ENCODE measurements around the gene CD300LG. TPM values are rescaled to one million over a fixed set of nuclear protein-coding genes. Genes with fewer than 3 reads are reported as not detected.

The CD300LG gene
- total RNA-seq, 2 experiments from 2014 or later: not detected

DNA sequence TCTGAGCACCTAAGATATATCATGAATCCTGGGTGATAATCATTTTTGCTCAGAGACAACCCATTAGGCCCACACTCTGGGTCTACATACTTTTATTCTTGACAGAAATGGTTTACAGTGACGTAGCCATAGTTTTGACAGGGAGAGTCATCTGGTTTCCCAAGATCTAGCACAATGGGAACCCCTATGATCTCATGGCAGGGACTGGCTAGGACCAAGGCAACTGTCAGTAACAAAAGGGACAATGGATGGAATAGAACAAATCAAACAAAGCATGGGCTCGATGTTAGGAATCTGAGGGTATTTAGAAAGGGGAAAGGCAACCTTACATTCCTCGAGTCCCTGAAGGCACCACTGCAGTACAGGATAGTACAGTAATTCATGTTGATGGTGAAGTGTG lies 46.2 kb upstream of the CD300LG start:
- no peaks in the 10 kb centered on the region for H3K4me1 ChIP-seq (ENCODE audit: insufficient read depth, low read length, poor library complexity, severe bottlenecking)
- H3K79me2 ChIP-seq (ENCODE audit: insufficient read depth, low read depth, low read length): no peaks in the 10 kb centered on the region
- no TSS peak for BruUV-seq (replicated peaks)
- ChIA-PET CTCF (ENCODE audit: unreplicated experiment) (no interaction called here), POLR2A (no interaction called here)
- H2AFZ ChIP-seq (ENCODE audit: low read length): no peak overlapping the region
- TF ChIP-seq, protein P1, sequence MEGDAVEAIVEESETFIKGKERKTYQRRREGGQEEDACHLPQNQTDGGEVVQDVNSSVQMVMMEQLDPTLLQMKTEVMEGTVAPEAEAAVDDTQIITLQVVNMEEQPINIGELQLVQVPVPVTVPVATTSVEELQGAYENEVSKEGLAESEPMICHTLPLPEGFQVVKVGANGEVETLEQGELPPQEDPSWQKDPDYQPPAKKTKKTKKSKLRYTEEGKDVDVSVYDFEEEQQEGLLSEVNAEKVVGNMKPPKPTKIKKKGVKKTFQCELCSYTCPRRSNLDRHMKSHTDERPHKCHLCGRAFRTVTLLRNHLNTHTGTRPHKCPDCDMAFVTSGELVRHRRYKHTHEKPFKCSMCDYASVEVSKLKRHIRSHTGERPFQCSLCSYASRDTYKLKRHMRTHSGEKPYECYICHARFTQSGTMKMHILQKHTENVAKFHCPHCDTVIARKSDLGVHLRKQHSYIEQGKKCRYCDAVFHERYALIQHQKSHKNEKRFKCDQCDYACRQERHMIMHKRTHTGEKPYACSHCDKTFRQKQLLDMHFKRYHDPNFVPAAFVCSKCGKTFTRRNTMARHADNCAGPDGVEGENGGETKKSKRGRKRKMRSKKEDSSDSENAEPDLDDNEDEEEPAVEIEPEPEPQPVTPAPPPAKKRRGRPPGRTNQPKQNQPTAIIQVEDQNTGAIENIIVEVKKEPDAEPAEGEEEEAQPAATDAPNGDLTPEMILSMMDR (conservative IDR thresholded peaks at IDR 0.05; ENCODE audit: low read length): no peak
- H4K20me1 ChIP-seq (ENCODE audit: insufficient read depth, low read length): no peaks in the 10 kb centered on the region
- H3K9me2 ChIP-seq (ENCODE audit: insufficient read depth, low read length): no peaks in the 10 kb centered on the region
- no peak overlapping the region for H3K27ac ChIP-seq (ENCODE audit: low read depth, low read length, poor library complexity, severe bottlenecking)
- no peaks in the 10 kb centered on the region for H3K36me3 ChIP-seq (ENCODE audit: insufficient read depth, low read length)
- no peak overlapping the region for H3K4me3 ChIP-seq (ENCODE audit: low read depth, low read length, poor library complexity, severe bottlenecking)
- DNase-seq (ENCODE audit: low spot score): no peak
- H3K4me2 ChIP-seq (ENCODE audit: low read length): no peak overlapping the region
- intact Hi-C loops (cut with micrococcal nuclease; ENCODE audit: unreplicated experiment): no loop called here
- no peaks in the 10 kb centered on the region for H3K9me3 ChIP-seq (ENCODE audit: low read length)

DNA sequence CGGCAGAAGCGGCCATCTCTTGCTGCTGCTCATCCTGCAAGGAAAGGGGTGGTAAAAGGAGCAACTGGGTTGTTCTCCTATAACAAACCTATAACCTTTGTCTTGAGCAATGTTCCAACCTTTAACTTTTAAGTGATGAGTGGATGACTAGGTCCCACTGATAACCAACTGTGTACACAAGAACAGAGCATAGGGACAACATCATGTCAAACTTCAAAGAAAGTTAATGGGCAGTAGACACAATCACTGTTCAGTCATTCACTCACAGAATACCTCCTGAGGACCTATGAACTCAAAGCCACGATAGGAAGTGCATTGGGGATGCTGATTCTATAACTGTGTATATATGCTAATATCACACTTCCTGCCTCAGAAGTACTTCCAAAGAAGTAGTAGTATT lies 45.1 kb upstream of the CD300LG start:
- Histone ChIP-seq H3K9me3 (ENCODE audit: low read length) (no peaks in the 10 kb centered on the region), H3K36me3 (ENCODE audit: insufficient read depth, low read length) (no peaks in the 10 kb centered on the region), H3K9me2 (ENCODE audit: insufficient read depth, low read length) (no peaks in the 10 kb centered on the region), H3K4me1 (ENCODE audit: insufficient read depth, low read length, poor library complexity, severe bottlenecking) (no peaks in the 10 kb centered on the region), H2AFZ (ENCODE audit: low read length) (no peak overlapping the region), H3K27ac (ENCODE audit: low read depth, low read length, poor library complexity, severe bottlenecking) (no peak overlapping the region), H3K4me3 (ENCODE audit: low read depth, low read length, poor library complexity, severe bottlenecking) (no peak overlapping the region), H3K79me2 (ENCODE audit: insufficient read depth, low read depth, low read length) (no peaks in the 10 kb centered on the region), H4K20me1 (ENCODE audit: insufficient read depth, low read length) (no peaks in the 10 kb centered on the region), H3K4me2 (ENCODE audit: low read length) (no peak overlapping the region)
- CTCF ChIA-PET (ENCODE audit: unreplicated experiment): no interaction called here
- BruUV-seq (replicated peaks): no TSS peak
- no peak for TF ChIP-seq EZH2phosphoT487 (IDR thresholded peaks at IDR 0.05; ENCODE audit: borderline replicate concordance, low read depth, low read length)
- TF ChIP-seq, protein P1 (conservative IDR thresholded peaks at IDR 0.05; ENCODE audit: low read length): no peak
- DNase-seq (ENCODE audit: low spot score): no peak
- POLR2A ChIA-PET: no interaction called here
- intact Hi-C loops (cut with micrococcal nuclease; ENCODE audit: unreplicated experiment): no loop called here

DNA sequence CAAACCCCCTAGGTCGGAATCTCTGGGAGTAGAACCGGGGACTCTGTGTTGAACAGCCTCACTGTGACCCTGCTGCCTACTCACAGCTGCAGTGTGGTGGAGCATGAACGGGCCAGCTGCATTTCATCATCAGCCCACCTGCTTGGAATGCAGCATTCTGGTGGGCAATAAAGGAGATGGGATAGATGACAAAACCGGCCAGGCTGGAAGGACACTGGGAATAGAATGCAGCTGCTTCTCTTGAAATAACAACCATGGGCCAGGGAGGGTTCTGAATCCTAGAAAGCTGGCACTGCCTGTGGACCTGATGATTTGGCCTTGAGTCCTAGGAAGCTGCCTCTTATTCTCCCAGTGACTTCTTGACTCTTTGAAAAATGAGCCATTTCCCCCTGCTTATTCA lies 43.2 kb upstream of the CD300LG start:
- Histone ChIP-seq H3K9me2 (ENCODE audit: insufficient read depth, low read length) (no peaks in the 10 kb centered on the region), H3K79me2 (ENCODE audit: insufficient read depth, low read depth, low read length) (no peaks in the 10 kb centered on the region), H3K27ac (ENCODE audit: low read depth, low read length, poor library complexity, severe bottlenecking) (no peak overlapping the region), H3K36me3 (ENCODE audit: insufficient read depth, low read length) (no peaks in the 10 kb centered on the region), H4K20me1 (ENCODE audit: insufficient read depth, low read length) (no peaks in the 10 kb centered on the region), H3K4me3 (ENCODE audit: low read depth, low read length, poor library complexity, severe bottlenecking) (no peak overlapping the region), H2AFZ (ENCODE audit: low read length) (no peak overlapping the region), H3K4me1 (ENCODE audit: insufficient read depth, low read length, poor library complexity, severe bottlenecking) (no peaks in the 10 kb centered on the region), H3K4me2 (ENCODE audit: low read length) (no peak overlapping the region), H3K9me3 (ENCODE audit: low read length) (no peaks in the 10 kb centered on the region)
- TF ChIP-seq, protein P1 (conservative IDR thresholded peaks at IDR 0.05; ENCODE audit: low read length): no peak
- TF ChIP-seq EZH2phosphoT487 (IDR thresholded peaks at IDR 0.05; ENCODE audit: borderline replicate concordance, low read depth, low read length): no peak
- BruUV-seq (replicated peaks): no TSS peak
- CTCF ChIA-PET (ENCODE audit: unreplicated experiment): no interaction called here
- POLR2A ChIA-PET: no interaction called here
- intact Hi-C loops (cut with micrococcal nuclease; ENCODE audit: unreplicated experiment): no loop called here
- no peak for DNase-seq (ENCODE audit: low spot score)

Data from OCI-LY7 (cell line).